Kidney epithelial cell (primary cell): ENCODE results near the gene RASL12. TPM values are rescaled to one million over a fixed set of nuclear protein-coding genes. Genes with fewer than 3 reads are reported as not detected.

ENCODE experiments used
- DNase-seq: peaks from one replicate; pipeline ENCODE4 v3.0.0-alpha.2; 2010; ENCODE audit warnings: low read depth
- H3K27me3 ChIP-seq: 2 replicates; pipeline ENCODE4 v1.6.0; 2011; ENCODE audit warnings: low read length; ENCODE audit not compliant: control insufficient read depth, insufficient read depth
- H3K36me3 ChIP-seq: 2 replicates; pipeline ENCODE4 v1.5.1; 2011; ENCODE audit warnings: low read length; ENCODE audit not compliant: control insufficient read depth, insufficient read depth
- H3K4me3 ChIP-seq: 2 replicates; pipeline ENCODE4 v1.5.1; 2011; ENCODE audit warnings: low read depth, mild to moderate bottlenecking, control low read depth, low read length
- CTCF ChIP-seq: IDR thresholded peaks from 2 replicates; pipeline ENCODE4 v1.5.1; 2011; ENCODE audit warnings: mild to moderate bottlenecking, moderate library complexity, low read length, control low read depth, inconsistent platforms; ENCODE audit not compliant: insufficient read depth, poor library complexity, severe bottlenecking
- total RNA-seq: library from RNA; depleted of rRNA; stranded (reverse); fragments of >200 nt; gene quantifications from 2 replicates; pipeline ENCODE4 v1.2.3, GENCODE V29; 2015

The RASL12 gene
- total RNA-seq, result 0.92 TPM in 1 of 2 replicates, not detected in the other

GRCh38 chr15:65067645-65068402, at the start of gene RASL12:
RASL12 (minus strand) TSS chr15:65067991; CDS start chr15:65067835, 156 bp downstream.
- H3K36me3 ChIP-seq, result no peaks in the 10 kb centered on the region
- no peak for DNase-seq
- peaks cover 33% of the 10 kb centered on the region for H3K27me3 ChIP-seq
- no peak within 1 kb of the TSS for H3K4me3 ChIP-seq
- TF ChIP-seq CTCF, result no peak

- TF ChIP-seq CTCF, result no peak
- Histone ChIP-seq H3K36me3 (peaks cover 2% of the 10 kb centered on the region), H3K27me3 (no peaks in the 10 kb centered on the region), H3K4me3 (no peak overlapping the region)
- no peak for DNase-seq
Measured at GRCh38 chr15:65115542-65115941, 47.8 kb upstream of the RASL12 start.

- Histone ChIP-seq H3K36me3 (peaks cover 2% of the 10 kb centered on the region), H3K4me3 (no peak within 1 kb of the TSS), H3K27me3 (no peaks in the 10 kb centered on the region)
- DNase-seq, result no peak
- no peak for TF ChIP-seq CTCF
Measured at GRCh38 chr15:65115086-65115485, 47.3 kb upstream of the RASL12 start, which contains the start of gene UBAP1L. UBAP1L (minus strand) TSS chr15:65115200; CDS start chr15:65106215, 8,985 bp downstream.

GRCh38 chr15:65110676-65111292, 43.0 kb upstream of the RASL12 start:
- no peaks in the 10 kb centered on the region for H3K27me3 ChIP-seq
- TF ChIP-seq CTCF, result no peak
- no peak overlapping the region for H3K4me3 ChIP-seq
- no peaks in the 10 kb centered on the region for H3K36me3 ChIP-seq
- no peak for DNase-seq

GRCh38 chr15:65106011-65106590, 38.3 kb upstream of the RASL12 start:
- H3K4me3 ChIP-seq, result no peak overlapping the region
- no peak for DNase-seq
- no peak for TF ChIP-seq CTCF
- H3K36me3 ChIP-seq, result no peaks in the 10 kb centered on the region
- no peaks in the 10 kb centered on the region for H3K27me3 ChIP-seq
